CD4-positive, alpha-beta T cell treated with Interleukin-10 for 1 hour (primary cell): Measurements from ENCODE around the gene ARF4.
"Not testable (repeated sequence)": the region's sequence is repeated elsewhere in the genome, so short reads cannot be mapped to it uniquely, and the experiment has no call there.

ENCODE experiments used
- DNase-seq: peaks from one replicate; pipeline ENCODE4 v3.0.0-alpha.2; 2020

Gene ARF4

GRCh38 chr3:57597127-57597923, at the start of gene ARF4:
TSS of gene ARF4 (minus strand) at chr3:57597344. CDS start at chr3:57597140, 204 bp downstream.
- peak; percentile 100 for DNase-seq

GRCh38 chr3:57646723-57647122, 49.6 kb upstream of the ARF4 start:
- peak; percentile 28 for DNase-seq

- DNase-seq = no peak
Observed at GRCh38 chr3:57644740-57645139, 47.6 kb upstream of the ARF4 start.

GRCh38 chr3:57637391-57637790, 40.2 kb upstream of the ARF4 start:
- DNase-seq = no peak

- not testable (repeated sequence) for DNase-seq
Observed at GRCh38 chr3:57634259-57634658, 37.1 kb upstream of the ARF4 start.

GRCh38 chr3:57627976-57628375, 30.8 kb upstream of the ARF4 start:
- DNase-seq = no peak

GRCh38 chr3:57624801-57625200, 27.7 kb upstream of the ARF4 start:
- DNase-seq = no peak

- DNase-seq = no peak
Observed at GRCh38 chr3:57622362-57622761, 25.2 kb upstream of the ARF4 start.

GRCh38 chr3:57617739-57618138, 20.6 kb upstream of the ARF4 start:
- DNase-seq = no peak

- no peak for DNase-seq
Observed at GRCh38 chr3:57616233-57616632, 19.1 kb upstream of the ARF4 start.

GRCh38 chr3:57611870-57612269, 14.7 kb upstream of the ARF4 start:
- not testable (repeated sequence) for DNase-seq

GRCh38 chr3:57605683-57606082, 8.5 kb upstream of the ARF4 start:
- no peak for DNase-seq

- DNase-seq = no peak
Observed at GRCh38 chr3:57604971-57605370, 7.8 kb upstream of the ARF4 start.

GRCh38 chr3:57600195-57600594, 3.1 kb upstream of the ARF4 start:
- no peak for DNase-seq

- DNase-seq = no peak
Observed at GRCh38 chr3:57598765-57599360, 1.7 kb upstream of the ARF4 start.

- peak; percentile 70 for DNase-seq
Observed at GRCh38 chr3:57596495-57597126, 533 bp downstream of the ARF4 start.

GRCh38 chr3:57594576-57594975, 2.6 kb downstream of the ARF4 start:
- DNase-seq = no peak

GRCh38 chr3:57594144-57594543, 3.0 kb downstream of the ARF4 start:
- no peak for DNase-seq

- DNase-seq = no peak
Observed at GRCh38 chr3:57592306-57592705, 4.8 kb downstream of the ARF4 start.

- no peak for DNase-seq
Observed at GRCh38 chr3:57587905-57588304, 9.2 kb downstream of the ARF4 start.

- DNase-seq = no peak
Observed at GRCh38 chr3:57586778-57587177, 10.4 kb downstream of the ARF4 start.

- no peak for DNase-seq
Observed at GRCh38 chr3:57583544-57583943, 13.6 kb downstream of the ARF4 start.

GRCh38 chr3:57582474-57583168, 14.5 kb downstream of the ARF4 start:
- peak; percentile 27 for DNase-seq

- DNase-seq = no peak
Observed at GRCh38 chr3:57577801-57578200, 19.3 kb downstream of the ARF4 start.
